Amniotic stem cell (primary cell): ENCODE results near the gene ALAS1.
"Not testable (repeated sequence)": the region's sequence is repeated elsewhere in the genome, so short reads cannot be mapped to it uniquely, and the experiment has no call there.

Experiments used
- DNase-seq: peaks from one replicate; lab custom pipeline; 2025; lab: John Stamatoyannopoulos, UW

The ALAS1 gene

DNA sequence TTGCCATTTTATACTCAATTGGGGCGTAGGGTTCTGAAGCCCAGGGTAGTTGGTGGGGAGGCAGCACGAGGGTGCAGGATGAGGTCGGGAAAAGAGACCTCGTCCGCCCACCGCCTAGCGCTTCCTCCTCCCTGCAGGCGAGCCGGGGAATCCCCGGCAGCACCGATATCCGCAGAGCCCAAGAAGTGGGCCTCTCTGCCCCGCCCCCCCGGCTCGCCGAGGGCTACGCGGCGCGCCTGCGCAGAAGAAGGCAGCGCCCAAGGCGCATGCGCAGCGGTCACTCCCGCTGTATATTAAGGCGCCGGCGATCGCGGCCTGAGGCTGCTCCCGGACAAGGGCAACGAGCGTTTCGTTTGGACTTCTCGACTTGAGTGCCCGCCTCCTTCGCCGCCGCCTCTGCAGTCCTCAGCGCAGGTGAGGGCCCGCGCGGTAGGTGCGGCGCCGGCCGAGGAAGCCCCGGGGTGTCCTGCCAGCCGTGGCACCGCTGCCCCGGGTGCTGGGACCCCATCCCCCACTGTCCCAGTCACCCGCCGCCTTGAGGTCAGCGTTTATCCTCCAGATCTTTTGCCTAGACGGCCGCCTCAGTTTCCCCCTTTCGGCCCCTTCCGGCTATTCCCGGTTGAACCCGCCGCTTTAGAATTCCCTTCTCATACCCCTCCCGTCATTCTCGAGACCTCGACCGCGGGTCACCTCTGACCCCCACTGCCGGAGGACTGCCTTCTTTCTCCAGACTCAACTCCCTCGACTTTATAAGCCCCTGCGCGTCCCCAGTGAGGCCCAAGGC, at the start of gene ALAS1:
TSS of gene ALAS1 (plus strand) at position 319 of the 784 bp plus-strand sequence. CDS start 1,082 bp downstream, outside the sequence.
- DNase-seq: peak; percentile 71

DNA sequence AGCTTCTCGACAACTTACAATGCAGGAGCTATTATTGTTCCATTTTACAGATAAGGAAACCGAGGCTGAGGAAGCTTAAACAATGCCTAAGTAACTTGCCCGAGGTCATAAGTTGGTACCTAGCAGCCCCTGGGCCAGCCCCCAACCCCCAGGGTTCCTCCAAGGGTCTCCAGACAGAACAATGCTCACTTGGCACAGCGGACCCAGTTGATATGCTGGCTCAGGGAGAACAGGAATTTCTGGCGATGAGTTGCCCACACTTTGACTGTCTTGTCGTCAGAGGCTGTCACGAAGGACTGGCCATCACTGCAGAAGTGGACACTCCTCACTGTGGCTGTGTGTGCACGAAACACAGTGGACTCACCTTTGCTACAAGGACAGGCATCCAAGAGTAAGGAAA, 48.9 kb upstream of the ALAS1 start:
- no peak for DNase-seq

DNA sequence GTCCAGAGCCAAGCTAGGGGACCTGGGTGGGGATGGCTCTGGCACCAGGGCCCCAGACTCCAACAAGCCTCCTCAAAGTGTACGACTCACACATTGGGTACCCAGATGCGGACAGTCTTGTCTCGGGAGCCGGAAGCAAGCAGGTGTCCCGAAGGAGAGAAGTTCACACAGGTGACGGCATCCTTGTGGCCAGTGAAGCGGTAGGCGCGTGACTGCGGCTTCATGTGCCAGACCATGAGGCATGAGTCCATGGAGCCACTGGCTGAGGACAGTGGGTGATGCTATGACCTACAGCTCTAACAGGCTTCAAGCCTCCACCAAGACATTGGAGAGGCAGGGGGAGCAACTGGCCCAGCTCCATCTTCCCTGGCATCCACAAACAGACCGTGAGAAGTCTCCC, 48.2 kb upstream of the ALAS1 start:
- DNase-seq: no peak

DNA sequence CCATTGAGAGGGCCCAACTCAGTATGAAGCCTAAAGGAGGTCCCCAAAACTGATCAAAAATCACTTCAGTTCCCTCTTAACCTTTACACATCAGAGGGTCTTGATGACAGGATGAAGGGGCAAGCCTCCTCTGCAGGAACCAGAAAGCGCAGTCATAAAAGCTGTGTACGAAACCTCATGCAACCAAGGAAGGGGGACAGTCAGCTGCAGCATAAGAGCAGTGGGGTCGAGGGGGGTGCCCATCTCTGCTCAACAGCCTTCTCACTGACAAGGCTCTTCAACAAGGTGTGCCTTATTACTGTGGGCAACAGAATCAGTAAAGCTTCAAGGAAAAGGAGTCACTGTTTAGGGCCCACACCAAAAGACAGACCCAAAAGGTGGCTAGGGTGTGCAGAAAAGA, 47.6 kb upstream of the ALAS1 start:
- no peak for DNase-seq

DNA sequence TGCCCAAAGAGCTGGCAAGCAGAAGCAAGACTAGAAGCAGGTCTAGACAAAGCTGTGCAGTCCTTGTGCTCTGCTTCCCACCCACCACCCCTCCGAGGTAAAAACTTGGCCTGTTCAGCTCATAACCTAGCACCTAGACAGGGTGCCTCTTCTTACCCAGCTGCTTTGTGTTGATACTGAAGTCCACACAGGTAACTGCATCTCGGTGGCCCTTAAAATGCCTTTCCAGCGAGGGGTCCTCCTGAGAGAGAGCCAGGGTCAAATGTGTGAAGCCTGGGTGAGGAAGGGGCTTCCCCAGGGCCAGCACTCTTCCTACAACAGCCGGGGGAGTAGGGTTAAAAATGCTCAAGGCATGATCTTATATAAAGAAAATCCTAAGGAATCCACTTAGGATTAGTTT, 47.1 kb upstream of the ALAS1 start:
- no peak for DNase-seq

DNA sequence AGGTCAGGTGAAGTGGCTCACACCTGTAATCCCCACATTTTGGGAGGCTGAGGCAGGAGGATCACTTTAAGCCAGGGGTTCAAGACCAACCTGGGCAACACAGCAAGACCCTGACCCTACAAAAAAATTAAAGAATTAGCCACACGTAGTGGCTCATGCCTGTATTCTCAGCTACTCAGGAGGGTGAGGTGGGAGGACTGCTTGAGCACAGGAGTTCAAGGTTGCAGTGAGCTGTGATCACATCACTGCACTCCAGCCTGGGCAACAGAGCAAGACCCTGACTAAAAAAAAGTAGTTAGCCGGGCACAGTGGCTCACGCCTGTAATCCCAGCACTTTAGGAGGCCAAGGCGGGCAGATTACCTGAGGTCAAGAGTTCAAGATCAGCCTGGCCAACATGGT, 46.0 kb upstream of the ALAS1 start:
- not testable (repeated sequence) for DNase-seq

DNA sequence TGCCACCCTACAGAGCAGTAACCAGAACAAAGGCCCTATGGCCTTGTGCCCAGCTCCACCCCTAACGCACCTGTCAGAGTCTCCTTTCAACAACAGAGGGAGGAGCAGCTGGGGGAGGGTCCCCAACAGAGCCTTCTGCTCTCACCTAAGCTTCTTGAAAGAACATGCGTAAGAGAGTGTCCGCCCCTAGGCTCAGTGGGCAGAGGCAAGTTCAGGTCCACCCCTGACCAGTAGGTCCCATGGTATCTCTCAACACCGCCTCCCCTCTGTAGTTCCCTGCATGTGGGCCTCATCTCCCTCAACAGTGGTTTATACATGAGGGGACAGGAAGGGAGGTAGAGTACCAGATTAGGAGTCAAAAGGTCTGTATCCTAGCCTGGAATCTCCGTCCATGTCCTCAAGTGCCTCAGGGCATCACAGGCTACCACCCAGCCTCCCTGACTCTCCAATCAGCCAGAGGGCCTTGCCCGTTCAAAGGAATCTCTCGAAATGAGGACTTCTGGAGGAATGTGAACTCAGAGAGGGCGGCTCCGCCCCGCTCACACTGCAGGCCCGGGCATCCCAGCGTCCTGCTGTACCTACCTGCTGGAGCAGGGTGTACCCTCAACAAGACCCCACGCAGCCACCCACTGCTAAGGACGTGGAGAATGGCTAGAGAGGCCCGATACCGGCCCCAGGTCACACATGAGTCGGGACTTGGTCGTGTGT, 44.4 kb upstream of the ALAS1 start:
- no peak for DNase-seq

DNA sequence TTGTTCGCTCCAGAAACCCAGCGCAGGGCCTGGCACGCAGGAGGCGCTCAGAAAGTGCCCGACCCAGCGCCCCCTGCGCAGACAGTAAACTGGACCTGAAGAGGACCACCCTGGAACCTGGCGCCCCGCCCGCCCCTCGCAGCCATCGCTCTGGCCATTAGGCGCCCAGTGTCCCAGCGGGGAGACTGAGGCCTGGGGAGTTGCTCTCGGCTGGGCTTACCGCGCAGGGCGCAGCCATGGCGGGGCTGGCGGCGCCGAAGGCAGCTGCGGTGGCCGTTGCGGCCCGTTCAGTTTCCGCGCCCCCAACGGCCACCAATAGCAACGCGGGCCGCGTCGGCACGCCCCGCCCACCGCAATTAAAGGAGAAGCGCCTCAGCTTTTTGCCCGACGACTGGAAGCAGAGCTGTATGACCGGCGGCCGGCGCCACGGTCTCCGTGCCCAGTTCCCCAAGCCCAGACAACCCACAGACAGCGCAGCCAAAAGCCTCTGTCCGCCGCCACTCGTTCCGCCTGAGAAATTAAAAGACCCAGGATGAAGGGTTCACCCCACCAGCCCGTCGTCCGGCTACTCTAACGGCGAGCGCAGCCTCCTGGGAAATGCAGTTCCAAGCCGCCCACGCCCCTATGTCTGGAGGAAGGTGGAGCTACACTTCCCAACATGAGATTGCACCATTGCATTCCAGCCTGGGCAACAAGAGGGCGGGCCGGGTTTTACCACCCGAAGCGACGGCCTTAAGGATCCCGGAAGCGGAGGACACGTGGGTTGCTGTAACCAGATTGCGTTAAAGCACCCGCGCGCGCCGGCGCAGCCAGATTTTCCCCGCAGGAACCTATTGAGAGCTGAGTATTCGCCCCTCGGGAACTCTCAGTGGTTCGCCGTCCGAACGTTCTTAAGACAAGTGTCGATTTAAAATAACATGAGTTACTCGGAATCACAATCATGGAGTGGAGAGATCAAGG, 43.5 kb upstream of the ALAS1 start, which contains the start of gene POC1A:
TSS of gene POC1A (minus strand) at position 289 of the 960 bp plus-strand sequence. CDS start at position 238, 51 bp downstream.
- peak; percentile 93 for DNase-seq

DNA sequence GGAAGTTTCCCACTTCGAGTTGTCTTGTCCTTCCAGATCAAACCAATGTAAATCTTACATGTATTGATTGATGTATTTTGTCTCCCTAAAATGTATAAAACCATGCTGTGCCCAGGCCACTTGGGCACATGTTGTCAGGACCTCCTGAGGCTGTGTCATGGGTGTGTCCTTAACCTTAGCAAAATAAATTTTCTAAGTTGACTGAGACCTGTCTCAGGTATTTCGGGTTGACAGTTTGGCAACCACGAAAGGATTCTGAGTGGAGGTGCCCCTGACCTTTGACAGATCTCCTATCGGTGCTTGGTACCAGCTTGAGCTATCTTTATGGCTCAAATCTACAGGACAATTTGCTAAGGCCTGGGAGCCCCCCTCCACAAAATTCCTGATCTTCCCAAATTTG, 42.0 kb upstream of the ALAS1 start:
- DNase-seq: no peak

DNA sequence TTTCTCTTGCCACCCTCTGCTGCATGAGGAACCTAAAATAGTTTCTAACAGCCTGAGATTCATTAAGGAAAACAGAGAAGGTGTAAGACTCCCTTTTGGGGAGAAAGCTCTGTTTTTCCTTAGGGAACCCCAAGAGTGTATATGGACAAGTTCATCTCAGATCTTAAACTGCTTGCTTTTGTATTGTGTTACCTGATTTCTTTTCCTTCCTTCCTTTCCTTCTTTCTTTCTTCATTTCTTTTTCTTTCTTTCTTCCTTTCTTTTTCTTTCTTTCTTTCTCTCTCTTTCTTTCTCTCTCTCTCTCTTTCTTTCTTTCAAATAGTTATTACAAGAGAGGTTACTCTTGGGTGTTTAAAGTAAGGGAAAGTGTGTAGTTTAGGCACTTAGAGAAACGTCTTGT, 38.5 kb upstream of the ALAS1 start:
- no peak for DNase-seq

DNA sequence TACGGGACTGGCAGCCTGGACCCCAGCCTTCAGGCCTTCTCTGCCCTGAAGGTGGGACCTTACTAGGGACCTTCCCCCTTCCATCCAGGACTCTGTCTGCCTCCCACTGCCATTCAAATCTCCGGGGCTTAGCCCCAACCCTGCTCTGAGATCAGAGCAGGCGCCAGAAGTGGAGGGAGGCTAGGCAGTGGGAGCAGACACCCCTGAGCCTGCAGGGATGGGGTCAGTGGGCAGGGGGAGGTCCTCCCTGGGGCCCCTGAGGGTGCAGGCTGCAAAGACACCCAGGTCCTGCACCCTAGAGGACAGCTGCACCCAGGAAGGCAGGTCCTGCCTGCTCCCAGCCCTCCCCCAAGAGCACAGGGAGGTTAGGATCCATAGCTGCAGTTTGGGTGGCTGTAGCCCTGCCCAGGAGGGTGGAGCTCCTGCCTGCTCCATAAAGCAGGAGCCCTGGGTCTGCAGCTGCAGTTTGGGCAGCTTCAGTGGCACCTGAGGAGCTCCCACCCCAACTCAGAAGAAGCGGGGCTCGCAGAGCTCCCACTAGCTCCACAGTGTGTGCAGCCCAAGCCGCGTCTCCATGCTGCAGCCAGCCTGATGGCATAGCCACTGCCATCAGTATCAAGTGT, 35.6 kb upstream of the ALAS1 start:
- DNase-seq: no peak

DNA sequence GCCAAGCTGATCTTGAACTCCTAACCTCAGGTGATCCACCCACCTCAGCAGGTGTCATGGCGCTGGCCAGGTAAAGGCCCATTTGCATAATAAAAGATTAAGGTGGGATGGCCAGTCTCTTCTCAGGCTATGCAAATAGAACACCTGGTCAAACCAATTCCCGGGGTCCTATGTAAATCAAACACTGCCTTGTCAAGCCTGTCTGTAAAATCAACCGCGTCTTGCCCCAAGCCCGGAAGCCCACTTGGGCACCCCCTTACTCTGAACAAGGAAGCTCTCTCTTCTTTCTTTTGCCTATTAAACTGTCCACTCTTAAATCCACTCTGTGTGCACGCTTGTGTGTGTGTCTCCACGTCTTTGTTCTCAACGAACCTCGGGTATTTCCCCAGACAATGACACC, 30.7 kb upstream of the ALAS1 start:
- no peak for DNase-seq

DNA sequence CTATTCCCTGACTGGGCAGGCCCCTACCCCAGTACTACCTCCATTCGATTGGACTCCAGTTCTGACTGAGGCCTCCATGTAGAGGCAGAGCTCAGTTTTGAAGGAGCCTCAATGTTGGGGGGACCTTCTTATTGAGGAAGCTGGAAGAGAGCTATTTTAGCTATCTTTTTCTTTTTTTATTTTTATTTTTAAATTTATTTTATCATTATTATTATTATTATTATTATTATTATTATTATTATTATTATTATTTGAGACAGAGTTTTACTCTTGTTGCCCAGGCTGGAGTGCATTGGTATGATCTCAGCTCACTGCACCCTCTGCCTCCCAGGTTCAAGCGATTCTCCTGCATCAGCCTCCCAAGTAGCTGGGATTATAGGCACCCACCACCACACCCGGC, 27.7 kb upstream of the ALAS1 start:
- not testable (repeated sequence) for DNase-seq

DNA sequence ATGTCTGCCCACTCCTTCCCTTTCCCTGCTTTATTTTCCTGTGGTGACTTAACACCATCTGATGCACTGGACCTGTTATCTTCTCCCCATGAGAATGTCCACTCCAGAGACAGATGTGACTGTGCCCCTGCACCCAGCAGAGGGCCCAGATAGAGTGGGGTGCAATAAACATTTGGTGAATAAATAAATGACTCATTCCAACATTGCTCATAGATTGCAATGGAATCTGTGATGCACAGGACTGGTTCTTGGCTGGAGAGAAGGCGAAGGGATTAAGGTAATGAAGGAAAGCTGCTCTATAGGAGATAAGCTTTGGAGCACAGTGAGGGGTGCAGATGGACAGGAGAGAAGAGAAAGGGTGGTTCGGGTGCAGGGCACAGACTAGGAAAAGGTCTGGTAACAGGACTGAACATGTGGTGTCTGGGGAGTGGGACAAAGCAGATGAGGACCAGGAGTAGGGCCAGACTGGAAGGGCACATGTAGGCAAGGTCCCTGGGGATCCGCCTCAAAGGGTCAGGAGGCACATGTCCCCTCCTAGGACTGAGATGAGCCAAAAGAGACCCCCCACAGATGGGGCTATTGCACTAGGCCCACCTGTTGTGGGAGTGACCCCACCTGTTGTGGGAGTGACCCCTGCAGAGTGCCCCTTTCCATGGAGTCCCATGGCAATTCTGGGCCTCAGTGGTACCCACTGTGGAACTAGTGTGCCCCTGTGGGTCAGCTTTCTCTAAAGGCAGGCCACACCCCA, 26.3 kb upstream of the ALAS1 start:
- DNase-seq: no peak

DNA sequence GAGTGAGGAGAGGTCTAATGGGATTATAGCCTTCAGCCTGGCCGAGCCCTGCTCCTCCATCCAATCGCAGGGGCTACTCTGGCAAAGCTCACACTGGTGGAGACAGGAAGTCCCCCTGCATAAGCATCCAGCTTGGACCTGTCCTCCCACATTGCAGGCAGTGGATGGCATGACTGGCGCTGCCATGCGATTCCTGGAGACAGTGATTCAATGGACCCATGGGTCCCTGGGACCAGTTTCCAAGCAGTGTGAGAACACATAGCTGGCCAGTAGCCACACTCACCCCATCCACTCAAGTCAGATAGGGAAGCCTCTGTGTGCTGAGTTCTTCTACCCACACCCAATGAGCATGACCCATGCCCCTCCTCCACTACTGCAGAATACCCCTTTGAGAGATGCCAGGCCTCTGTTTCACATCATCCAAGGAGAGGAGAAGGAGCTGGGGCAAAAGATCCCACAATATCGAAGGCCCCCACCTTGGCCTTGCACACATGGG, 25.6 kb upstream of the ALAS1 start:
- no peak for DNase-seq

DNA sequence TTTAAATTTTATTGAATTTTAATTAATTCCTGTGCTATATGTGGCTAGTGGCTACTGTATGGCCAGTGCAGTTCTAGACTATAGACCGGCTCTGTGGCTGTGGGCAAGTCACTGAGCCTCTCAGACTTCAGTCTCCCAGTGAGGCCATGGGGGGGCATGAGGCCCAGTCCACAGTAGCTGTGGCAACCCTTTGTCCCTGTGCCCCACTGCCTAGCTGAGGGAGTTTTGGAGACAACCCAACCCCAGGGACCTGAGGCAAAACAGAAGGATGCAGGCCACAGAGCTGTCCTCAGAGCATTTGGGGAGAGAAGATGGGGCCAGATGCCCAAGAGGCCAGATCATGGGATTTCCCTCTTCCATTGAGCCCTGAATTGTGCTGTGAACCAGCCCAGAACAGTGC, 24.9 kb upstream of the ALAS1 start:
- DNase-seq: no peak

DNA sequence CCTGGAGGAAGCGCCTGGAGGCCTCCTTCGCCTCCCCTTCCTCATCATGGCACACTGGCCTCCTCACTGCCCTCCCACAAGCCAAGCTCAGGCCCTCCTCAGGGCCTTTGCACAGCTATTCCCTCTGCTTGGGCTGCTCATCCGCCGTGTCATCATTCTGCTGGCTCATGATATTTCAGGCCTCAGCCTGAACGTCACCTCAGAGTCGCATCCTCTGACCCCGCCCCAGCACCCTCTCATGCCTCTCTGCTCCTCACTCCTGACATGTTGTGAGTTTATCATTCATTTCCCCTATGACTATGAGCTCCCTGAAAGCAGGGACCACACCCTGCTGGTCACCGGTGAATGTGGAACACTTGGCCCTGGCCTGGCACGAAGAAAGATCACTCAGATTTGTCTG, 23.1 kb upstream of the ALAS1 start:
- DNase-seq: no peak

DNA sequence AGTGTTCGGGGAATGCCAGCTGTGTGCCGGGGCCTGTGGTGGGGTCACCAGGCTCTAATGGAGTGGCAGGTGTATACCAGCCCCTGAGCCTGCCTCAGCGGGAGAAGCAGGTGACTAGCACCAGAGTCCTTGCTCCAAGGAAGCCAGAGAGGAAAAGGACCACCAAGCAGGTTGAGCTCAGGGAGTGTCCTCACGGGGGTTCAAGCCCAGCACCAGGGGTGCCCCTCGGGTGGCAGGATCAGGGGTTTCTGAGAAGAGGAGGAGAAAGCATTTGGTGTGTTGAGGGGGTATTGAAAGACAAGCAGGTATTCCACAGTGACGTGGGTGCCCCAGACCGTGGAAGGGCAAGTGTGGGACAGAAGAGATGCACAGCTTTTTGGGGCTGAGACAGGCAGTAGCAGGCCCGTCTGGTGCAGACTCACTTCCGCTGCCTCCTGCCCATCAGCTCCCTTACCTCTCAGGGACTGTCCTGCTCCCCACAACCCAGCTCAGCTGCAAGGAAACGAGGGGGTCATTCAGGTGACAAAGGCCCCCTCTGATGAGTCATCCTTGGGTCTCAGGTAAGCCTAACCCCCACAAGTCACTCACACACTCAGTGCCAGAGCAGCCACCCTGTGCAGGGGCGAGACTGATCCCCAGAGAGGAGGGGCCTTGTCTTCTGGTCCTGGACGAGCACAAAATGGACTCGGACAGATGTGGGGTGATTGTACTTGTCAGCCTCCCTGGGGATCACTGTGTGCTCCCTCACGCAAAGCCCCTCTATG, 22.4 kb upstream of the ALAS1 start:
- DNase-seq: no peak

DNA sequence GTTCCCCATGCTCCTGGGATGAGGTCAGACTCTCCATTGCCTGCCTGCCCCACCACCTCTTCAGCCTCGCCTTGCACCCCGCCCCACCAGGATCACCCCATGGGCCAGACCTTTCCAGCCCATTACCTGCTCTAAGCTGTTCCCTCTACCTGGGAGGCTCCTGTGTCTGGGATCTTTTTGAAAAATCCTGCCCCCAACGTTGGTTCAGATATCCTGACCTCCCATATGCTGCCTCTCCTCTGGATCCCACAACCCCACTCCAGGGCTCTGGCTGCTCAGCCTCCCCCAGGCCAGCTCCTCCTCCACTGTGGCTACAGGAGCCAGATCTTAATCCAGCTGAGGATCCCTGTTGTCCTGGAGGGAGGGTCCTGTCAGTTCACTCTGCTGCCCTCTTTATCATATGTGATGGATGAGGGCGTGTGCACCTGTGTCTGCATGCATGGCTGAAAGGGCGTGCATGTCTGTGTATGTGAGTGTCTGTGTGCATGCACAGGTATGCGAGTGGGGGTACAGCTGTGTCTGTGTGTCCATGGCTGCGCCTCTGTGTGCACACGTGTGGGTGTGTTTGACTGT, 21.7 kb upstream of the ALAS1 start:
- DNase-seq: no peak
